Esophagus squamous epithelium (tissue), 5 donors: ENCODE measurements around the gene TSPAN4. TPM values are rescaled to one million over a fixed set of nuclear protein-coding genes. Genes with fewer than 3 reads are reported as not detected.

ENCODE experiments used
- DNase-seq: peaks from one replicate; lab custom pipeline; 2025; lab: John Stamatoyannopoulos, UW
- H3K27ac ChIP-seq, 4 donors: fragments of 200-600 bp; sonication (generic); one replicate each; pipeline ENCODE4 v1.5.1; 2016 to 2019; ENCODE audit warnings: mild to moderate bottlenecking in 1 of 4
- H3K27me3 ChIP-seq, 4 donors: fragments of 200-600 bp; sonication (generic); 1 replicate in 3 of 4; 2 replicates in 1 of 4; pipeline versions ENCODE4 v1.5.1 to v1.6.0; 2017 to 2021; ENCODE audit warnings: antibody characterized with exemption in 1 of 4
- H3K36me3 ChIP-seq, 3 donors: fragments of 200-600 bp; sonication (generic); one replicate each; pipeline ENCODE4 v1.5.1; 2016 to 2019
- H3K4me1 ChIP-seq, 3 donors: fragments of 200-600 bp; sonication (generic); one replicate each; pipeline ENCODE4 v1.5.1; 2017 to 2019
- H3K4me3 ChIP-seq, 4 donors: fragments of 200-600 bp; sonication (generic); 1 replicate in 3 of 4; 2 replicates in 1 of 4; pipeline ENCODE4 v1.5.1; 2016 to 2019; ENCODE audit warnings: mild to moderate bottlenecking in 2 of 4, moderate library complexity in 1 of 4
- H3K9me3 ChIP-seq, 3 donors: fragments of 200-600 bp; sonication (generic); one replicate each; pipeline ENCODE4 v1.5.1; 2016 to 2019
- CTCF ChIP-seq, 6 experiments: fragments of 450-650 bp in 4 of 6; fragments of 200-600 bp in 2 of 6; sonication (generic) in 2 of 6; IDR thresholded peaks; one replicate each; pipeline ENCODE4 v1.5.1; 2016 to 2019; ENCODE audit warnings: antibody characterized with exemption in 6 of 6, mild to moderate bottlenecking in 4 of 6, moderate library complexity in 4 of 6
- POLR2A ChIP-seq, 4 donors: fragments of 450-650 bp; IDR thresholded peaks; one replicate each; pipeline ENCODE4 v1.6.1; 2017; ENCODE audit warnings: antibody characterized with exemption in 4 of 4, mild to moderate bottlenecking in 4 of 4, moderate library complexity in 3 of 4
- WGBS, 2 donors: methylation state at CpG; one replicate each; pipeline ENCODE4 v1.1.5; 2018; 5-methylcytosine and 5-hydroxymethylcytosine counted together
- intact Hi-C: fragments of 100-400 bp; cut with DNase I; formaldehyde crosslinking; loops from one replicate; pipeline ENCODE4 v1.15.0; 2022
- small RNA-seq, 4 donors: library from RNA; depleted of rRNA; stranded (forward); fragments of <200 nt; gene quantifications; one replicate each; pipeline ENCODE3, GENCODE V24; 2016
- total RNA-seq, 4 donors: library from RNA; depleted of rRNA; stranded (reverse); fragments of >200 nt; gene quantifications; one replicate each; pipeline ENCODE4 v1.1.0, GENCODE V29; 2016
- donor health status: DM: yes; HTN: yes; CAD: no.

TSPAN4 gene
- total RNA-seq, 4 donors from 2014 or later: 6.8 to 59.7 (median 19.0) TPM

DNA sequence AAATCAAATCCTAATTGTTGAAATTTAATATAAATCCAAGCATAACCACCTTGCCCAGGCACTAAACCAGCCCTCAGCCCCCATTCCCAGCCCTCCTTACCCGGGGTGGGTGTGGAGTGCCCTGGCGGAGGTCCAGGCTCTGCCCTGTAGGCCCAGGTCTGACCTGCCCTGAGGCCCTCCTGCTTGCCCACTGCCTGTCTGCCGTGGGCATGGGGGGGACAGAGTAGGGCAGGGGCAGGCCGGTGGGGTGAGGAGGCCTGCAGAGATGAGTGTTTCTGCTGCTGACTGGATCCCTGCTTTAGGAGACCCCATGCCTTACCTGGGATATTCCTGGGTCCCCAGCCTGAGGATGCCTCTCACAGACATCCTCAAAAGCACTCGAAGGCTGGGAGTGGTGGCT is 71.6 kb downstream of the TSPAN4 start:
- no peak overlapping the region for H3K4me3 ChIP-seq
- intact Hi-C loops: no loop called here
- no peak for TF ChIP-seq CTCF (IDR thresholded peaks at IDR 0.05)
- TF ChIP-seq POLR2A (IDR thresholded peaks at IDR 0.05): no peak
- no peaks in the 10 kb centered on the region for H3K9me3 ChIP-seq
- peak overlapping the region; percentile 24 to 67 (median 54) for H3K27ac ChIP-seq
- 40 to 67% methylated on average over 2 to 3 of the region's 5 CpGs for WGBS, 2 donors
- DNase-seq: no peak
- no peaks in the 10 kb centered on the region for H3K27me3 ChIP-seq
- no peaks in the 10 kb centered on the region for H3K36me3 ChIP-seq
- peaks cover 11 to 24% (median 17%) of the 10 kb centered on the region in 3 donors for H3K4me1 ChIP-seq

GRCh38 chr11:914747-915501 is 72.3 kb downstream of the TSPAN4 start:
- 73 to 82% methylated on average over 13 to 19 of the region's 21 CpGs for WGBS, 2 donors
- no peak for DNase-seq
- Histone ChIP-seq H3K27ac (peak overlapping the region; percentile 24 to 67 (median 54)), H3K9me3 (no peaks in the 10 kb centered on the region), H3K27me3 (no peaks in the 10 kb centered on the region), H3K36me3 (no peaks in the 10 kb centered on the region), H3K4me3 (no peak overlapping the region), H3K4me1 (peaks cover 6 to 18% (median 11%) of the 10 kb centered on the region in 3 donors)
- intact Hi-C loops: no loop called here
- no peak for TF ChIP-seq CTCF (IDR thresholded peaks at IDR 0.05)
- TF ChIP-seq POLR2A (IDR thresholded peaks at IDR 0.05): no peak

Small RNA genes lying within 50 kb of the gene (small RNA-seq; reads per million reads assigned to genes)
- gene SNORA52: 0 reads per million in 4 donors

Other genes with a start within 250 kb of the TSPAN4 start
- 10 to 100 TPM; 16.9 to 26.3 (median 20.2) TPM for gene IRF7, start 226.9 kb upstream of the TSPAN4 start, total RNA-seq
- gene CDHR5, start 217.9 kb upstream of the TSPAN4 start, total RNA-seq: not detected
- gene SCT, start 215.7 kb upstream of the TSPAN4 start, total RNA-seq: 1 to 10 TPM in 1 of 4 donors, not detected in 3; 5.3 TPM
- under 1 TPM in 1 of 4 donors, not detected in 3; 0.76 TPM for gene DRD4, start 205.6 kb upstream of the TSPAN4 start, total RNA-seq
- gene DEAF1, start 147.6 kb upstream of the TSPAN4 start, total RNA-seq: 10 to 100 TPM; 18.3 to 45.0 (median 25.4) TPM
- 10 to 100 TPM; 16.1 to 55.3 (median 18.1) TPM for gene TMEM80, start 147.0 kb upstream of the TSPAN4 start, total RNA-seq
- gene EPS8L2, start 136.6 kb upstream of the TSPAN4 start, total RNA-seq: 100 to 1,000 TPM; 163 to 367 (median 238) TPM
- 100 to 1,000 TPM; 311 to 629 (median 504) TPM for gene TALDO1, start 95.4 kb upstream of the TSPAN4 start, total RNA-seq
- gene GATD1, start 65.4 kb upstream of the TSPAN4 start, total RNA-seq: 10 to 100 TPM; 20.2 to 38.7 (median 21.6) TPM
- gene CEND1, start 52.8 kb upstream of the TSPAN4 start, total RNA-seq: under 1 TPM in 1 of 4 donors, not detected in 3; 0.15 TPM
- 10 to 100 TPM in 2 of 4 donors, 1 to 10 TPM in 2; 4.0 to 14.7 (median 9.8) TPM for gene SLC25A22, start 44.6 kb upstream of the TSPAN4 start, total RNA-seq
- 10 to 100 TPM in 3 of 4 donors, 1 to 10 TPM in 1; 9.3 to 14.3 (median 10.6) TPM for gene PIDD1, start 37.6 kb upstream of the TSPAN4 start, total RNA-seq
- 100 to 1,000 TPM; 232 to 871 (median 490) TPM for gene RPLP2, start 32.9 kb upstream of the TSPAN4 start, total RNA-seq
- 10 to 100 TPM; 14.2 to 42.7 (median 26.0) TPM for gene PNPLA2, start 23.9 kb upstream of the TSPAN4 start, total RNA-seq
- 1 to 10 TPM in 3 of 4 donors, under 1 TPM in 1; 0.48 to 5.7 (median 3.5) TPM for gene CRACR2B, start 14.9 kb upstream of the TSPAN4 start, total RNA-seq
- gene CD151, start 9.9 kb upstream of the TSPAN4 start, total RNA-seq: 100 to 1,000 TPM in 1 of 4 donors, 10 to 100 TPM in 3; 87.6 to 118 (median 94.0) TPM
- 10 to 100 TPM; 45.6 to 90.3 (median 64.7) TPM for gene POLR2L, start 323 bp upstream of the TSPAN4 start, total RNA-seq
- 10 to 100 TPM; 58.2 to 63.4 (median 61.3) TPM for gene CHID1, start 68.0 kb downstream of the TSPAN4 start, total RNA-seq
- 10 to 100 TPM; 19.8 to 48.6 (median 28.5) TPM for gene AP2A2, start 83.0 kb downstream of the TSPAN4 start, total RNA-seq
- under 1 TPM in 1 of 4 donors, not detected in 3; 0.19 TPM for gene MUC6, start 193.9 kb downstream of the TSPAN4 start, total RNA-seq
- gene MUC2, start 232.0 kb downstream of the TSPAN4 start, total RNA-seq: under 1 TPM in 1 of 4 donors, not detected in 3; 0.04 TPM